ENCODE data around the gene RBBP8. TPM values are rescaled to one million over a fixed set of nuclear protein-coding genes. Genes with fewer than 3 reads are reported as not detected.

RBBP8 gene
- polyA plus RNA-seq, 1 donor from 2014 or later = 19.5 TPM

- Histone ChIP-seq H3K9me3 (ENCODE audit: low read length) (no peaks in the 10 kb centered on the region), H4K20me1 (ENCODE audit: insufficient read depth) (no peaks in the 10 kb centered on the region), H2AFZ (ENCODE audit: low read depth, low read length) (no peak overlapping the region), H3F3A (ENCODE audit: insufficient read depth, low read length, poor library complexity, severe bottlenecking) (no peaks in the 10 kb centered on the region), H3K79me2 (replicated peaks; ENCODE audit: insufficient read depth, low read length) (no peaks in the 10 kb centered on the region), H3K9ac (ENCODE audit: low read length) (no peak overlapping the region), H3K27ac (ENCODE audit: low read length) (no peak overlapping the region), H3K27me3 (ENCODE audit: insufficient read depth, low read depth, low read length) (no peaks in the 10 kb centered on the region), H3K36me3 (ENCODE audit: insufficient read depth, low read length) (no peaks in the 10 kb centered on the region), H3K9me2 (ENCODE audit: insufficient read depth, low read length) (no peaks in the 10 kb centered on the region), H3K4me3 (ENCODE audit: low read length) (no peak overlapping the region), H3K4me2 (ENCODE audit: low read length) (no peak overlapping the region)
- TF ChIP-seq TAF1 (IDR thresholded peaks at IDR 0.05; ENCODE audit: low read depth) = no peak
- no peak for TF ChIP-seq POLR2AphosphoS5 (IDR thresholded peaks at IDR 0.05)
Measured at GRCh38 chr18:23072079-23072478, 139.0 kb downstream of the RBBP8 start.

DNA sequence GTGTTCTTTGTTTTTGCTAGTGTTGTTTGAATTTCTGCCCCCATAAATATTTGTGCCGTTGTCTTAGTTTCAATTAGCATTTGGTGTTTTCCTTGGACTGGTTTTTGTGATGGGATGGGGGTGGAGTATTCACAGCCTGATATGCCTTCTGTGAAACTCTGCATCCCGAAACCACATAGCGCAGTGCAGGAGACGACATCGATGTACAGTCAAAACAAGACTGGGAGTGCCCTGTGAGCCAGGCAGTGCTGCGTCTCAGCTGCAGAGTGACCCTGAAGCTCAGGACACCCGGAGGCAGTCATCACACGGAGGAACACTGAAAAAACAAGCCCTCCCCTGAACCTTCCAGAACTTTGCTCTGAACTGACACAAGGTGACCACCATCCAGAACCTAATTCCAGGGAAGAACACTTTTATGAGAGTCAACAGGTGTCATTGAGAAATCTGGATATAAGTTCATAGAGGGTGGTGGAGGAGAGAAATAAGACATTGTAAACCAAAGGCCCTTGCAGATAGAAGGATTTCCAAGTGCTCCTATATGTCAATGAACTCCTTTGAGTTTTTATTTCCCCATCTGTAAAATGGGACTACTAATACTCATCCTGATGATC is 141.0 kb downstream of the RBBP8 start:
- no peak overlapping the region for H3K4me2 ChIP-seq (ENCODE audit: low read length)
- H3K9ac ChIP-seq (ENCODE audit: low read length) = no peak overlapping the region
- no peaks in the 10 kb centered on the region for H3K27me3 ChIP-seq (ENCODE audit: insufficient read depth, low read depth, low read length)
- H3K27ac ChIP-seq (ENCODE audit: low read length) = no peak overlapping the region
- no peaks in the 10 kb centered on the region for H3K36me3 ChIP-seq (ENCODE audit: insufficient read depth, low read length)
- no peaks in the 10 kb centered on the region for H3K9me2 ChIP-seq (ENCODE audit: insufficient read depth, low read length)
- no peak overlapping the region for H3K4me3 ChIP-seq (ENCODE audit: low read length)
- no peaks in the 10 kb centered on the region for H3F3A ChIP-seq (ENCODE audit: insufficient read depth, low read length, poor library complexity, severe bottlenecking)
- no peaks in the 10 kb centered on the region for H4K20me1 ChIP-seq (ENCODE audit: insufficient read depth)
- H3K79me2 ChIP-seq (replicated peaks; ENCODE audit: insufficient read depth, low read length) = no peaks in the 10 kb centered on the region
- no peaks in the 10 kb centered on the region for H3K9me3 ChIP-seq (ENCODE audit: low read length)
- no peak overlapping the region for H2AFZ ChIP-seq (ENCODE audit: low read depth, low read length)
- no peak for TF ChIP-seq EP300 (conservative IDR thresholded peaks at IDR 0.05; ENCODE audit: poor library complexity, severe bottlenecking)

Small RNA genes lying within 50 kb of the gene (small RNA-seq; reads per million reads assigned to genes)
- gene RF00019 (0 to 1.2 (median 0) reads per million in 3 experiments), gene RN7SL745P (0 to 0.08 (median 0) reads per million in 3 experiments)

Other genes starting within 250 kb of the RBBP8 start
- gene CABLES1, start 202.2 kb downstream of the RBBP8 start, polyA plus RNA-seq = 1.4 and 1.8 TPM in 2 replicates